Measurements from ENCODE around the gene XCR1.

Gene XCR1

GRCh38 chr3:45984331-45985312 lies 42.7 kb downstream of the XCR1 start:
- no peak for DNase-seq (ENCODE audit: low read depth)
- TF ChIP-seq CTCF (IDR thresholded peaks at IDR 0.05; ENCODE audit: control insufficient read depth, insufficient read depth, low read depth, low read length, missing control alignments): no peak
- no peak overlapping the region for H3K4me3 ChIP-seq (ENCODE audit: control insufficient read depth, low read depth, low read length)

GRCh38 chr3:45983770-45984169 lies 43.5 kb downstream of the XCR1 start:
- DNase-seq (ENCODE audit: low read depth): no peak
- no peak for TF ChIP-seq CTCF (IDR thresholded peaks at IDR 0.05; ENCODE audit: control insufficient read depth, insufficient read depth, low read depth, low read length, missing control alignments)
- H3K4me3 ChIP-seq (ENCODE audit: control insufficient read depth, low read depth, low read length): no peak overlapping the region

GRCh38 chr3:45981346-45982074 lies 45.8 kb downstream of the XCR1 start:
- no peak for DNase-seq (ENCODE audit: low read depth)
- no peak overlapping the region for H3K4me3 ChIP-seq (ENCODE audit: control insufficient read depth, low read depth, low read length)
- TF ChIP-seq CTCF (IDR thresholded peaks at IDR 0.05; ENCODE audit: control insufficient read depth, insufficient read depth, low read depth, low read length, missing control alignments): no peak

GRCh38 chr3:45980819-45981218 lies 46.5 kb downstream of the XCR1 start:
- H3K4me3 ChIP-seq (ENCODE audit: control insufficient read depth, low read depth, low read length): no peak overlapping the region
- DNase-seq (ENCODE audit: low read depth): no peak
- no peak for TF ChIP-seq CTCF (IDR thresholded peaks at IDR 0.05; ENCODE audit: control insufficient read depth, insufficient read depth, low read depth, low read length, missing control alignments)

- DNase-seq (ENCODE audit: low read depth): no peak
- no peak for TF ChIP-seq CTCF (IDR thresholded peaks at IDR 0.05; ENCODE audit: control insufficient read depth, insufficient read depth, low read depth, low read length, missing control alignments)
- no peak overlapping the region for H3K4me3 ChIP-seq (ENCODE audit: control insufficient read depth, low read depth, low read length)
Measured at GRCh38 chr3:45980229-45980813, 47.0 kb downstream of the XCR1 start.

GRCh38 chr3:45979378-45979777 lies 47.9 kb downstream of the XCR1 start:
- no peak for TF ChIP-seq CTCF (IDR thresholded peaks at IDR 0.05; ENCODE audit: control insufficient read depth, insufficient read depth, low read depth, low read length, missing control alignments)
- H3K4me3 ChIP-seq (ENCODE audit: control insufficient read depth, low read depth, low read length): no peak overlapping the region
- DNase-seq (ENCODE audit: low read depth): no peak

All from AG09309 (cell line).